Astrocyte (in vitro differentiated cells and primary cell): Measurements from ENCODE around the gene FAM107B. TPM values are rescaled to one million over a fixed set of nuclear protein-coding genes. Genes with fewer than 3 reads are reported as not detected.

Experiments used
- DNase-seq: peaks from one replicate; pipeline ENCODE4 v3.0.0-alpha.2; 2010; ENCODE audit warnings: low read depth
- FAIRE-seq: peaks from 2 replicates; lab custom pipeline; 2011; peaks lifted over from hg19 to GRCh38; lab: Jason Lieb, UNC
- H2AFZ ChIP-seq: 2 replicates; pipeline ENCODE4 v1.6.0; 2012; ENCODE audit warnings: low read depth, low read length, inconsistent platforms
- H3K27ac ChIP-seq: 2 replicates; pipeline ENCODE4 v1.5.1; 2011; ENCODE audit warnings: low read depth, low read length, inconsistent platforms
- H3K27me3 ChIP-seq: 2 replicates; pipeline ENCODE4 v1.6.0; 2011; ENCODE audit warnings: low read length, inconsistent platforms; ENCODE audit not compliant: insufficient read depth
- H3K36me3 ChIP-seq: 2 replicates; pipeline ENCODE4 v1.5.1; 2011; ENCODE audit warnings: low read length, inconsistent platforms; ENCODE audit not compliant: insufficient read depth
- H3K4me1 ChIP-seq: 2 replicates; pipeline ENCODE4 v1.5.1; 2011; ENCODE audit warnings: low read length, inconsistent platforms; ENCODE audit not compliant: insufficient read depth
- H3K4me2 ChIP-seq: 2 replicates; pipeline ENCODE4 v1.6.0; 2012; ENCODE audit warnings: low read length, inconsistent platforms
- H3K4me3 ChIP-seq: 2 replicates; pipeline ENCODE4 v1.5.1; 2011; ENCODE audit warnings: low read depth, mild to moderate bottlenecking, low read length, inconsistent platforms; ENCODE audit not compliant: insufficient read depth
- H3K79me2 ChIP-seq: 2 replicates; pipeline ENCODE4 v1.6.0; 2012; ENCODE audit warnings: mild to moderate bottlenecking, low read length, inconsistent platforms; ENCODE audit not compliant: insufficient read depth
- H3K9ac ChIP-seq: 2 replicates; pipeline ENCODE4 v1.6.0; 2012; ENCODE audit warnings: mild to moderate bottlenecking, low read length, inconsistent platforms
- H3K9me3 ChIP-seq: 2 replicates; pipeline ENCODE4 v1.5.1; 2012; ENCODE audit warnings: low read depth, mild to moderate bottlenecking, low read length, inconsistent platforms; ENCODE audit not compliant: insufficient read depth
- H4K20me1 ChIP-seq: 2 replicates; pipeline ENCODE4 v1.6.0; 2012; ENCODE audit warnings: low read length, inconsistent platforms; ENCODE audit not compliant: insufficient read depth
- H3K27ac Mint-ChIP-seq: one replicate; pipeline ENCODE4 v1.8.0; 2021; ENCODE audit warnings: mild to moderate bottlenecking, mixed read lengths; ENCODE audit not compliant: unreplicated experiment
- H3K27me3 Mint-ChIP-seq: one replicate; pipeline ENCODE4 v1.8.0; 2021; ENCODE audit warnings: low read depth, mixed read lengths; ENCODE audit not compliant: unreplicated experiment
- H3K36me3 Mint-ChIP-seq: one replicate; pipeline ENCODE4 v1.8.0; 2021; ENCODE audit warnings: low read depth, mixed read lengths; ENCODE audit not compliant: unreplicated experiment
- H3K4me1 Mint-ChIP-seq: one replicate; pipeline ENCODE4 v1.8.0; 2021; ENCODE audit warnings: low read depth, mixed read lengths; ENCODE audit not compliant: unreplicated experiment
- H3K4me3 Mint-ChIP-seq: one replicate; pipeline ENCODE4 v1.8.0; 2021; ENCODE audit warnings: mild to moderate bottlenecking, moderate library complexity, mixed read lengths; ENCODE audit not compliant: unreplicated experiment
- H3K9me3 Mint-ChIP-seq: one replicate; pipeline ENCODE4 v1.8.0; 2021; ENCODE audit warnings: mild to moderate bottlenecking, mixed read lengths; ENCODE audit not compliant: unreplicated experiment
- CTCF ChIP-seq: IDR thresholded peaks from 2 replicates; pipeline ENCODE4 v1.5.1; 2011; ENCODE audit warnings: low read depth, mild to moderate bottlenecking, inconsistent platforms, low read length, moderate library complexity; ENCODE audit not compliant: insufficient read depth
- EZH2 ChIP-seq: IDR thresholded peaks from 2 replicates; pipeline ENCODE4 v1.6.1; 2012; ENCODE audit warnings: mild to moderate bottlenecking, low read length, inconsistent platforms; ENCODE audit not compliant: insufficient read depth
- total RNA-seq: library from RNA; stranded (reverse); gene quantifications from 2 replicates; pipeline ENCODE4 v1.2.1, GENCODE V29; 2021

The FAM107B gene
- total RNA-seq, 1 donor from 2014 or later: 36.0 TPM

- no peak overlapping the region for H3K4me2 ChIP-seq
- no peaks in the 10 kb centered on the region for H3K9me3 ChIP-seq
- no peaks in the 10 kb centered on the region for H3K36me3 Mint-ChIP-seq
- DNase-seq (no peak), FAIRE-seq (no peak)
- no peak overlapping the region for H3K27ac Mint-ChIP-seq
- H3K4me1 ChIP-seq: peaks cover 14% of the 10 kb centered on the region
- H3K27ac ChIP-seq: no peak overlapping the region
- TF ChIP-seq CTCF (no peak), EZH2 (no peak)
- H3K27me3 ChIP-seq: no peaks in the 10 kb centered on the region
- no peak overlapping the region for H3K4me3 ChIP-seq
- no peak overlapping the region for H2AFZ ChIP-seq
- no peaks in the 10 kb centered on the region for H3K27me3 Mint-ChIP-seq
- H3K4me1 Mint-ChIP-seq: peaks cover 29% of the 10 kb centered on the region
- H3K36me3 ChIP-seq: no peaks in the 10 kb centered on the region
- no peak overlapping the region for H3K9ac ChIP-seq
- H3K9me3 Mint-ChIP-seq: no peaks in the 10 kb centered on the region
- H4K20me1 ChIP-seq: no peaks in the 10 kb centered on the region
- no peaks in the 10 kb centered on the region for H3K79me2 ChIP-seq
- no peak overlapping the region for H3K4me3 Mint-ChIP-seq
These were observed 118.5 kb downstream of the FAM107B start for GRCh38 chr10:14656052-14656730.

GRCh38 chr10:14654821-14655382 is 119.8 kb downstream of the FAM107B start:
- no peak overlapping the region for H2AFZ ChIP-seq
- Mint-ChIP-seq H3K9me3 (no peaks in the 10 kb centered on the region), H3K27ac (peak overlapping the region; percentile 13), H3K27me3 (no peaks in the 10 kb centered on the region), H3K4me1 (peaks cover 29% of the 10 kb centered on the region), H3K4me3 (no peak overlapping the region), H3K36me3 (no peaks in the 10 kb centered on the region)
- no peaks in the 10 kb centered on the region for H3K9me3 ChIP-seq
- no peak overlapping the region for H3K4me3 ChIP-seq
- DNase-seq: no peak
- no peaks in the 10 kb centered on the region for H4K20me1 ChIP-seq
- H3K4me1 ChIP-seq: peaks cover 14% of the 10 kb centered on the region
- no peak for TF ChIP-seq CTCF
- TF ChIP-seq EZH2: no peak
- no peaks in the 10 kb centered on the region for H3K36me3 ChIP-seq
- no peaks in the 10 kb centered on the region for H3K79me2 ChIP-seq
- H3K9ac ChIP-seq: no peak overlapping the region
- no peak overlapping the region for H3K27ac ChIP-seq
- FAIRE-seq: no peak
- H3K4me2 ChIP-seq: no peak overlapping the region
- H3K27me3 ChIP-seq: no peaks in the 10 kb centered on the region
